WTC11 (cell line): ENCODE results near the gene MOGAT2.

Experiments
- GTF2I ChIP-seq: fragments of 250-450 bp; sonication (Bioruptor Pico); conservative IDR thresholded peaks from 2 replicates; pipeline ENCODE4 v1.4.0; 2021; ENCODE audit warnings: mild to moderate bottlenecking
- IRF2 ChIP-seq: sonication (generic); formaldehyde crosslinking; IDR thresholded peaks from 2 replicates; pipeline ENCODE4 v1.8.0; 2022; ENCODE audit warnings: low read depth, missing genetic modification reagents, borderline replicate concordance
- MAX ChIP-seq: sonication (generic); formaldehyde crosslinking; IDR thresholded peaks from 2 replicates; pipeline ENCODE4 v1.8.0; 2022; ENCODE audit warnings: mild to moderate bottlenecking, missing genetic modification reagents
- NFYB ChIP-seq: sonication (generic); formaldehyde crosslinking; conservative IDR thresholded peaks from 2 replicates; pipeline ENCODE4 v1.8.0; 2022; ENCODE audit warnings: low read depth, missing genetic modification reagents
- NR2C2 ChIP-seq: sonication (generic); formaldehyde crosslinking; IDR thresholded peaks from 2 replicates; pipeline ENCODE4 v1.8.0; 2022; ENCODE audit warnings: mild to moderate bottlenecking, missing genetic modification reagents
- RELA ChIP-seq: sonication (generic); formaldehyde crosslinking; IDR thresholded peaks from 2 replicates; pipeline ENCODE4 v1.8.1; 2022; ENCODE audit warnings: missing genetic modification reagents, mild to moderate bottlenecking, borderline replicate concordance
- ZNF416 ChIP-seq: fragments of 250-450 bp; sonication (Bioruptor Pico); IDR thresholded peaks from 2 replicates; pipeline ENCODE4 v1.9.0; 2021; ENCODE audit warnings: mild to moderate bottlenecking, inconsistent platforms
- ZNF423 ChIP-seq: fragments of 250-450 bp; sonication (Bioruptor Pico); IDR thresholded peaks from 2 replicates; pipeline ENCODE4 v2.1.2; 2022; ENCODE audit warnings: mild to moderate bottlenecking, moderate library complexity
- TF ChIP-seq, protein P1 (sequence below): fragments of 200-600 bp; IDR thresholded peaks from 2 replicates; pipeline ENCODE4 v1.8.0; 2022; ENCODE audit warnings: antibody characterized with exemption

DNA sequence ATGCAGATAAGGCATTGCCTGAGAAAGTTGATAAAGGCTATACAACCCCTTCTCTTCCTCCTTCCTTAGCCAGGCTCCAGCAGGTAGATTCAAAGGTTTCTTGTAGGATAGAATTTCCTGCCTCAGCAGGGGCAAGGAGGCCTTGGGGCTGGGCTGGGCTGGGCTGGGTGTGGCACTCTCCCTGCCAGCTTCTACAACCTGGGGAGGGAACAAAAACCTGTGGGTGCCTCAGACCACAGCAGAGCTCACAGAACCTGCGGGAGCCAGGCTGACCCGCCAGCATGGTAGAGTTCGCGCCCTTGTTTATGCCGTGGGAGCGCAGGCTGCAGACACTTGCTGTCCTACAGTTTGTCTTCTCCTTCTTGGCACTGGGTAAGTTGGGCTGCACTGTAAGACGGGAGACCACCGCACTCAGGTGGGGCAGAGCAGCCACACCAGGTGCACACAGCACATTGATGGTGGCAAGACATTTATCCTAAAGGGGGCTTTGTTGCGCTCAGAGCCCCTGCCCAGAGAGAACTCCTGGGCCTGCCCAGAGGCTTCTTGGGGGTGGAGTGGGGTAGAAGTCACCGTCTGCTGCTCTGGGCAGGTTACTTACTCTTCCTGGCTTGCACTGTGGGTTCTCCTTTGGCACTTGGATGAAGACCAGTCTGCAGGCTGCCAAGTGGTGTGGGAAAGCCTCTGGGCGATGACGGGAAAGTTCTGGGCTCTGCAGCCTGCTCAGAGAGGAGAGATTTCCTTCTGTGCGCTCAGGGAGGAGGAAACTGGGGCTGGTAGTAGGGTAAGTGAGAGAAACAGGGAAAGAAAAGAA, at the start of gene MOGAT2:
- TF ChIP-seq, protein P1, sequence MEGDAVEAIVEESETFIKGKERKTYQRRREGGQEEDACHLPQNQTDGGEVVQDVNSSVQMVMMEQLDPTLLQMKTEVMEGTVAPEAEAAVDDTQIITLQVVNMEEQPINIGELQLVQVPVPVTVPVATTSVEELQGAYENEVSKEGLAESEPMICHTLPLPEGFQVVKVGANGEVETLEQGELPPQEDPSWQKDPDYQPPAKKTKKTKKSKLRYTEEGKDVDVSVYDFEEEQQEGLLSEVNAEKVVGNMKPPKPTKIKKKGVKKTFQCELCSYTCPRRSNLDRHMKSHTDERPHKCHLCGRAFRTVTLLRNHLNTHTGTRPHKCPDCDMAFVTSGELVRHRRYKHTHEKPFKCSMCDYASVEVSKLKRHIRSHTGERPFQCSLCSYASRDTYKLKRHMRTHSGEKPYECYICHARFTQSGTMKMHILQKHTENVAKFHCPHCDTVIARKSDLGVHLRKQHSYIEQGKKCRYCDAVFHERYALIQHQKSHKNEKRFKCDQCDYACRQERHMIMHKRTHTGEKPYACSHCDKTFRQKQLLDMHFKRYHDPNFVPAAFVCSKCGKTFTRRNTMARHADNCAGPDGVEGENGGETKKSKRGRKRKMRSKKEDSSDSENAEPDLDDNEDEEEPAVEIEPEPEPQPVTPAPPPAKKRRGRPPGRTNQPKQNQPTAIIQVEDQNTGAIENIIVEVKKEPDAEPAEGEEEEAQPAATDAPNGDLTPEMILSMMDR, result no peak
- TF ChIP-seq MAX (CRISPR knock-in tag) (no peak), GTF2I (CRISPR knock-in tag) (no peak), IRF2 (CRISPR knock-in tag) (no peak), NFYB (no peak), ZNF416 (CRISPR knock-in tag) (no peak), ZNF423 (no peak), RELA (CRISPR knock-in tag) (no peak), NR2C2 (CRISPR knock-in tag) (no peak)
